Gastrocnemius medialis (tissue), 4 donors: ENCODE data around the gene GRAMD2A. TPM values are rescaled to one million over a fixed set of nuclear protein-coding genes. Genes with fewer than 3 reads are reported as not detected.

ENCODE experiments used
- ATAC-seq, 2 donors: fragments of 150-250 bp; one replicate each; pipeline ENCODE4 v1.9.1; 2016
- DNase-seq, 2 donors: peaks; one replicate each; pipeline ENCODE4 v3.0.0-alpha.2; 2019
- H3K27ac ChIP-seq, 4 donors: fragments of 200-600 bp; sonication (generic); 1 replicate in 1 of 4; 2 replicates in 3 of 4; pipeline ENCODE4 v1.5.1; 2016 to 2018; ENCODE audit warnings: mild to moderate bottlenecking in 2 of 4, moderate library complexity in 1 of 4
- H3K27me3 ChIP-seq, 3 donors: fragments of 200-600 bp; sonication (generic) in 2 of 3; 1 replicate in 1 of 3; 2 replicates in 2 of 3; pipeline versions ENCODE4 v1.5.1 to v1.6.0; 2016 to 2019; ENCODE audit warnings: mild to moderate bottlenecking in 1 of 3, moderate library complexity in 1 of 3
- H3K36me3 ChIP-seq, 2 donors: fragments of 200-600 bp; sonication (generic) in 1 of 2; one replicate each; pipeline ENCODE4 v1.5.1; 2017 to 2018
- H3K4me1 ChIP-seq, 2 donors: fragments of 200-600 bp; sonication (generic) in 1 of 2; one replicate each; pipeline ENCODE4 v1.5.1; 2016 to 2017; ENCODE audit warnings: mild to moderate bottlenecking in 2 of 2
- H3K4me3 ChIP-seq, 4 donors: fragments of 200-600 bp; sonication (generic) in 3 of 4; 1 replicate in 1 of 4; 2 replicates in 3 of 4; pipeline ENCODE4 v1.5.1; 2016 to 2019; ENCODE audit warnings: mild to moderate bottlenecking in 2 of 4
- H3K9me3 ChIP-seq, 3 donors: fragments of 200-600 bp; sonication (generic) in 2 of 3; 1 replicate in 1 of 3; 2 replicates in 2 of 3; pipeline ENCODE4 v1.5.1; 2016 to 2019
- CTCF ChIP-seq, 5 experiments: fragments of 450-650 bp in 3 of 5; fragments of 200-600 bp in 2 of 5; sonication (generic) in 2 of 5; IDR thresholded peaks in 4 of 5; conservative IDR thresholded peaks in 1 of 5; 1 replicate in 4 of 5; 2 replicates in 1 of 5; pipeline ENCODE4 v1.5.1; 2016 to 2019; ENCODE audit warnings: antibody characterized with exemption in 5 of 5, mild to moderate bottlenecking in 3 of 5, moderate library complexity in 3 of 5
- POLR2A ChIP-seq, 2 donors: fragments of 450-650 bp; IDR thresholded peaks; one replicate each; pipeline ENCODE4 v1.6.1; 2017; ENCODE audit warnings: antibody characterized with exemption in 2 of 2, mild to moderate bottlenecking in 2 of 2, moderate library complexity in 2 of 2
- in situ Hi-C, 4 donors: fragments of 200-750 bp; cut with MboI; loops; one replicate each; pipeline versions ENCODE4 v1.15.0 to v1.8.0; 2017; ENCODE audit warnings: low sequenced_read_pairs in 4 of 4
- intact Hi-C: fragments of 100-400 bp; cut with DNase I; formaldehyde crosslinking; loops from one replicate; pipeline ENCODE4 v1.15.1; 2023; ENCODE audit warnings: low total_unique reads
- total RNA-seq, 4 donors: library from RNA; depleted of rRNA; stranded (reverse); fragments of >200 nt; gene quantifications; one replicate each; pipeline versions ENCODE4 v1.1.0 to v1.2.3, GENCODE V29; 2016

Gene GRAMD2A
- total RNA-seq, 4 donors from 2014 or later: not detected

- no peak for ATAC-seq
These were observed 35.0 kb downstream of the GRAMD2A start for GRCh38 chr15:72162569-72162968.

GRCh38 chr15:72161361-72162132 is 36.0 kb downstream of the GRAMD2A start:
- no peak for TF ChIP-seq POLR2A (IDR thresholded peaks at IDR 0.05)
- no peak for TF ChIP-seq CTCF (IDR thresholded peaks at IDR 0.05 in 4 of 5, conservative IDR thresholded peaks at IDR 0.05 in 1 of 5)
- Histone ChIP-seq H3K27me3 (no peaks in the 10 kb centered on the region), H3K9me3 (no peaks in the 10 kb centered on the region), H3K36me3 (no peaks in the 10 kb centered on the region), H3K4me3 (no peak overlapping the region), H3K27ac (peak overlapping the region in 2 of 4 donors; percentile 46 to 61), H3K4me1 (peaks cover 8 to 14% of the 10 kb centered on the region in 2 donors)
- in situ Hi-C loops: loop anchor here in 3 of 4 donors (25.0 kb wide), 5 partner anchors 249 to 699 kb away; no protein-coding TSS in a partner anchor
- intact Hi-C loops: no loop called here
- no peak for ATAC-seq
- no peak for DNase-seq

More at GRCh38 chr15:72162569-72162968, 35.0 kb downstream of the GRAMD2A start:
- Histone ChIP-seq H3K27me3 (no peaks in the 10 kb centered on the region), H3K9me3 (no peaks in the 10 kb centered on the region), H3K4me3 (no peak overlapping the region), H3K36me3 (no peaks in the 10 kb centered on the region), H3K27ac (no peak overlapping the region), H3K4me1 (peaks cover 8 to 14% of the 10 kb centered on the region in 2 donors)
- no peak for DNase-seq
- in situ Hi-C loops: loop anchor here in 3 of 4 donors (25.0 kb wide), 5 partner anchors 250 to 700 kb away; no protein-coding TSS in a partner anchor
- no peak for TF ChIP-seq CTCF (IDR thresholded peaks at IDR 0.05 in 4 of 5, conservative IDR thresholded peaks at IDR 0.05 in 1 of 5)
- no peak for TF ChIP-seq POLR2A (IDR thresholded peaks at IDR 0.05)
- intact Hi-C loops: no loop called here

- H3K27ac ChIP-seq: peak overlapping the region in 2 of 4 donors; percentile 46 to 61
- no peaks in the 10 kb centered on the region for H3K36me3 ChIP-seq
- DNase-seq: no peak
- in situ Hi-C loops: loop anchor here in 3 of 4 donors (25.0 kb wide), 5 partner anchors 248 to 698 kb away; no protein-coding TSS in a partner anchor
- no peaks in the 10 kb centered on the region for H3K9me3 ChIP-seq
- no peak overlapping the region for H3K4me3 ChIP-seq
- ATAC-seq: no peak
- intact Hi-C loops: no loop called here
- H3K27me3 ChIP-seq: no peaks in the 10 kb centered on the region
- TF ChIP-seq POLR2A (IDR thresholded peaks at IDR 0.05): no peak
- TF ChIP-seq CTCF (IDR thresholded peaks at IDR 0.05 in 4 of 5, conservative IDR thresholded peaks at IDR 0.05 in 1 of 5): no peak
- peaks cover 8 to 14% of the 10 kb centered on the region in 2 donors for H3K4me1 ChIP-seq
These were observed 36.8 kb downstream of the GRAMD2A start for GRCh38 chr15:72160696-72161245.

- intact Hi-C loops (loop anchor here (1.0 to 5.0 kb wide), 4 partner anchors 266 to 412 kb away; no protein-coding TSS in a partner anchor), in situ Hi-C loops (loop anchor here (10.0 to 25.0 kb wide), 6 partner anchors 245 to 695 kb away; no protein-coding TSS in a partner anchor)
- Histone ChIP-seq H3K27me3 (no peaks in the 10 kb centered on the region), H3K36me3 (no peaks in the 10 kb centered on the region), H3K27ac (no peak overlapping the region), H3K4me1 (peaks cover 8 to 20% of the 10 kb centered on the region in 2 donors), H3K9me3 (no peaks in the 10 kb centered on the region), H3K4me3 (no peak overlapping the region)
- TF ChIP-seq POLR2A (IDR thresholded peaks at IDR 0.05): no peak
- no peak for TF ChIP-seq CTCF (IDR thresholded peaks at IDR 0.05 in 4 of 5, conservative IDR thresholded peaks at IDR 0.05 in 1 of 5)
- no peak for DNase-seq
- no peak for ATAC-seq
These were observed 40.7 kb downstream of the GRAMD2A start for GRCh38 chr15:72156928-72157327.
